ENCODE results near the gene SLC2A8.

SLC2A8 gene

GRCh38 chr9:127386981-127387380, 10.0 kb upstream of the SLC2A8 start:
- Histone ChIP-seq H4K91ac (ENCODE audit: low read length) (no peak overlapping the region), H3K79me1 (replicated peaks; ENCODE audit: low read length, poor library complexity, severe bottlenecking) (no peaks in the 10 kb centered on the region), H2BK5ac (ENCODE audit: low read depth, low read length, poor library complexity, severe bottlenecking) (no peak overlapping the region), H3K4me1 (ENCODE audit: control insufficient read depth, insufficient read depth, low read depth, low read length) (peaks cover 20% of the 10 kb centered on the region), H3K4me3 (ENCODE audit: insufficient read depth in 1 of 2, low read depth in 1 of 2, low read length in 2 of 2) (no peak overlapping the region), H3K4me2 (ENCODE audit: low read length, poor library complexity, severe bottlenecking) (no peak overlapping the region), H3K27ac (ENCODE audit: low read length, poor library complexity, severe bottlenecking) (no peak overlapping the region), H2AFZ (ENCODE audit: low read depth, low read length) (no peak overlapping the region), H3K9ac (ENCODE audit: low read length) (no peak overlapping the region), H3K36me3 (ENCODE audit: control insufficient read depth in 1 of 2, insufficient read depth in 2 of 2, low read depth in 1 of 2, low read length in 2 of 2) (no peaks in the 10 kb centered on the region), H2AK5ac (ENCODE audit: low read length, severe bottlenecking) (no peak overlapping the region), H3K14ac (ENCODE audit: low read length in 2 of 2) (peak overlapping the region in 1 of 2 experiments; percentile 26), H3K27me3 (ENCODE audit: control insufficient read depth in 1 of 2, insufficient read depth in 1 of 2, low read length in 2 of 2) (peaks cover 29 to 89% of the 10 kb centered on the region in 2 experiments), H2BK120ac (ENCODE audit: low read depth, low read length) (no peak overlapping the region), H3K4ac (ENCODE audit: low read depth in 1 of 2, low read length in 2 of 2) (no peak overlapping the region), H2BK15ac (ENCODE audit: low read depth, poor library complexity, severe bottlenecking) (no peak overlapping the region), H3K9me3 (ENCODE audit: control insufficient read depth, low read length) (no peaks in the 10 kb centered on the region), H3K23ac (ENCODE audit: low read length in 2 of 2) (no peak overlapping the region), H4K8ac (ENCODE audit: low read length) (no peak overlapping the region), H2BK12ac (ENCODE audit: low read length in 2 of 2) (no peak overlapping the region), H3K18ac (ENCODE audit: low read depth in 1 of 2, low read length in 2 of 2) (no peak overlapping the region)
- no peak for DNase-seq
- 96% methylated on average over 7 of the region's 10 CpGs for WGBS

GRCh38 chr9:127388037-127388855, 8.7 kb upstream of the SLC2A8 start:
- no peak overlapping the region for H2AK5ac ChIP-seq (ENCODE audit: low read length, severe bottlenecking)
- H3K18ac ChIP-seq (ENCODE audit: low read depth in 1 of 2, low read length in 2 of 2), result peak overlapping the region in 1 of 2 experiments; percentile 28
- peaks cover 20% of the 10 kb centered on the region for H3K4me1 ChIP-seq (ENCODE audit: control insufficient read depth, insufficient read depth, low read depth, low read length)
- no peak overlapping the region for H3K23ac ChIP-seq (ENCODE audit: low read length in 2 of 2)
- no peak overlapping the region for H3K4me3 ChIP-seq (ENCODE audit: insufficient read depth in 1 of 2, low read depth in 1 of 2, low read length in 2 of 2)
- H3K9me3 ChIP-seq (ENCODE audit: control insufficient read depth, low read length), result no peaks in the 10 kb centered on the region
- no peak overlapping the region for H3K4ac ChIP-seq (ENCODE audit: low read depth in 1 of 2, low read length in 2 of 2)
- H3K27ac ChIP-seq (ENCODE audit: low read length, poor library complexity, severe bottlenecking), result peak overlapping the region; percentile 57
- no peak overlapping the region for H3K14ac ChIP-seq (ENCODE audit: low read length in 2 of 2)
- H3K79me1 ChIP-seq (replicated peaks; ENCODE audit: low read length, poor library complexity, severe bottlenecking), result no peaks in the 10 kb centered on the region
- 25% methylated on average over 9 of the region's 10 CpGs for WGBS
- no peak overlapping the region for H4K8ac ChIP-seq (ENCODE audit: low read length)
- H2AFZ ChIP-seq (ENCODE audit: low read depth, low read length), result no peak overlapping the region
- peak overlapping the region; percentile 20 for H3K4me2 ChIP-seq (ENCODE audit: low read length, poor library complexity, severe bottlenecking)
- H4K91ac ChIP-seq (ENCODE audit: low read length), result no peak overlapping the region
- peak; percentile 97 for DNase-seq
- peak overlapping the region; percentile 46 for H3K9ac ChIP-seq (ENCODE audit: low read length)
- no peak overlapping the region for H2BK12ac ChIP-seq (ENCODE audit: low read length in 2 of 2)
- H3K27me3 ChIP-seq (ENCODE audit: control insufficient read depth in 1 of 2, insufficient read depth in 1 of 2, low read length in 2 of 2), result peaks cover 22 to 89% of the 10 kb centered on the region in 2 experiments
- no peak overlapping the region for H2BK120ac ChIP-seq (ENCODE audit: low read depth, low read length)
- no peak overlapping the region for H2BK15ac ChIP-seq (ENCODE audit: low read depth, poor library complexity, severe bottlenecking)
- H3K36me3 ChIP-seq (ENCODE audit: control insufficient read depth in 1 of 2, insufficient read depth in 2 of 2, low read depth in 1 of 2, low read length in 2 of 2), result no peaks in the 10 kb centered on the region
- H2BK5ac ChIP-seq (ENCODE audit: low read depth, low read length, poor library complexity, severe bottlenecking), result no peak overlapping the region

DNA sequence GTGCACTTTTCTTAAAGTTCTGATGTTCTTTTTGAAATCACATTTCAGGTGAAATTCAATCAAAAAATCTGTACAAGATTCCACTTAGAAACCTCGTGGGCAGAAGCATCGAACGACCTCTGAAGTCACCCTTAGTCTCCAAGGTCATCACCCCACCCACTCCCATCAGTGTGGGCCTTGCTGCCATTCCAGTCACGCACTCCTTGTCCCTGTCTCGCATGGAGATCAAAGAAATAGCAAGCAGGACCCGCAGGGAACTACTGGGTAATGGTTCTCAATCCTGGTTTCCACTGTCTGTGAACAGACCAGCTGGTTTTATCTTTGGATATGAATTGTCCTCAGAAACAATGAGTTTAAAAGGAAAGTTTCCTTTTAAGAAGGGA, 8.1 kb upstream of the SLC2A8 start:
- H4K8ac ChIP-seq (ENCODE audit: low read length), result no peak overlapping the region
- H3K9me3 ChIP-seq (ENCODE audit: control insufficient read depth, low read length), result no peaks in the 10 kb centered on the region
- H3K36me3 ChIP-seq (ENCODE audit: control insufficient read depth in 1 of 2, insufficient read depth in 2 of 2, low read depth in 1 of 2, low read length in 2 of 2), result no peaks in the 10 kb centered on the region
- no peak overlapping the region for H3K14ac ChIP-seq (ENCODE audit: low read length in 2 of 2)
- WGBS, result 63% methylated on average over 6 of the region's 6 CpGs
- H3K4ac ChIP-seq (ENCODE audit: low read depth in 1 of 2, low read length in 2 of 2), result no peak overlapping the region
- H2BK5ac ChIP-seq (ENCODE audit: low read depth, low read length, poor library complexity, severe bottlenecking), result no peak overlapping the region
- H3K79me1 ChIP-seq (replicated peaks; ENCODE audit: low read length, poor library complexity, severe bottlenecking), result no peaks in the 10 kb centered on the region
- peak overlapping the region; percentile 46 for H3K9ac ChIP-seq (ENCODE audit: low read length)
- no peak overlapping the region for H2AK5ac ChIP-seq (ENCODE audit: low read length, severe bottlenecking)
- DNase-seq, result peak; percentile 15
- H3K4me2 ChIP-seq (ENCODE audit: low read length, poor library complexity, severe bottlenecking), result peak overlapping the region; percentile 20
- peaks cover 18 to 89% of the 10 kb centered on the region in 2 experiments for H3K27me3 ChIP-seq (ENCODE audit: control insufficient read depth in 1 of 2, insufficient read depth in 1 of 2, low read length in 2 of 2)
- H3K23ac ChIP-seq (ENCODE audit: low read length in 2 of 2), result no peak overlapping the region
- H2BK12ac ChIP-seq (ENCODE audit: low read length in 2 of 2), result no peak overlapping the region
- H3K18ac ChIP-seq (ENCODE audit: low read depth in 1 of 2, low read length in 2 of 2), result peak overlapping the region in 1 of 2 experiments; percentile 38
- H2BK120ac ChIP-seq (ENCODE audit: low read depth, low read length), result no peak overlapping the region
- peaks cover 20% of the 10 kb centered on the region for H3K4me1 ChIP-seq (ENCODE audit: control insufficient read depth, insufficient read depth, low read depth, low read length)
- no peak overlapping the region for H2AFZ ChIP-seq (ENCODE audit: low read depth, low read length)
- no peak overlapping the region for H4K91ac ChIP-seq (ENCODE audit: low read length)
- no peak overlapping the region for H3K4me3 ChIP-seq (ENCODE audit: insufficient read depth in 1 of 2, low read depth in 1 of 2, low read length in 2 of 2)
- peak overlapping the region; percentile 57 for H3K27ac ChIP-seq (ENCODE audit: low read length, poor library complexity, severe bottlenecking)
- peak overlapping the region; percentile 30 for H2BK15ac ChIP-seq (ENCODE audit: low read depth, poor library complexity, severe bottlenecking)

DNA sequence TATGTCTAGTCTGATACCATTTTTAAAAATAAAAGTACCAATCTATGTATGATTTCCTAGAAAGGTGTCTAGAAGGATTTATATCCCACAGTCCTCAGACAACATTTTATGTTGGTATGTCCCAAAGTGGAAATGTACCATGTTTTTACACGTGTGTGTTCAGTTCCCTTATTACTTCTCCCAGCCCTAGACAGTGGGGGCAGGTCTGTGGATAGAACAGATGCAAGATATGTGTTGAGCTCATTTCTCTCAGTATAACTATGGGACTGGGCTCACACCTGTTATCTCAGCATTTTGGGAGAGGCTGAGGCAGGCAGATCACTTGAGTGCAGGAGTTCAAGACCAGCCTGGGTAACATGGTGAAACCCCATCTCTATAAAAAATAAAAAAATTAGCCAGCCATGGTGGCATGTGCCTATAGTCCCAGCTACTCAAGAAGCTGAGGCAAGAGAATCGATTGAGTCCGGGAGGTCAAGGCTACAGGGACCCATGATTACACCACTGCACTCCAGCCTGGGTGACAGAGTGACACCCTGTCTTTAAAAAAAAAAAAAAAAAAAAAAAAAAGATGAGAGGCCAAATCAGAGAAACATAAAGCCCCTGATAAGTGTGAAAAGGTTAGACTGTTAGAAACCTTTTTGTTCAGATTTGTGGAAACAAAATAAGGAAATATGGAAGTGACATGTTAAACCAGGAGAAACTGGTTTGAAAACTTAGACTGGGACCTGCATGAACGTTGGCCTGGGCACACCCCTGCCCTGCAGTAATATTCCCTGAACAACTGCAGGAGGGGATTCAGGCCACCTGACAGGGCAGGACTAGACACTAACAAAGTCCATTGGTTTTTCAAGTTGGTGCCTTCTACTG, 7.4 kb upstream of the SLC2A8 start:
- WGBS, result 53% methylated on average over 2 of the region's 4 CpGs
- H2BK5ac ChIP-seq (ENCODE audit: low read depth, low read length, poor library complexity, severe bottlenecking), result no peak overlapping the region
- peaks cover 16% of the 10 kb centered on the region for H3K4me1 ChIP-seq (ENCODE audit: control insufficient read depth, insufficient read depth, low read depth, low read length)
- H2BK120ac ChIP-seq (ENCODE audit: low read depth, low read length), result no peak overlapping the region
- H3K4ac ChIP-seq (ENCODE audit: low read depth in 1 of 2, low read length in 2 of 2), result no peak overlapping the region
- H3K9me3 ChIP-seq (ENCODE audit: control insufficient read depth, low read length), result no peaks in the 10 kb centered on the region
- H3K27me3 ChIP-seq (ENCODE audit: control insufficient read depth in 1 of 2, insufficient read depth in 1 of 2, low read length in 2 of 2), result peaks cover 12 to 89% of the 10 kb centered on the region in 2 experiments
- H3K79me1 ChIP-seq (replicated peaks; ENCODE audit: low read length, poor library complexity, severe bottlenecking), result no peaks in the 10 kb centered on the region
- H3K36me3 ChIP-seq (ENCODE audit: control insufficient read depth in 1 of 2, insufficient read depth in 2 of 2, low read depth in 1 of 2, low read length in 2 of 2), result no peaks in the 10 kb centered on the region
- H3K9ac ChIP-seq (ENCODE audit: low read length), result no peak overlapping the region
- H2AFZ ChIP-seq (ENCODE audit: low read depth, low read length), result no peak overlapping the region
- no peak overlapping the region for H3K14ac ChIP-seq (ENCODE audit: low read length in 2 of 2)
- no peak overlapping the region for H4K91ac ChIP-seq (ENCODE audit: low read length)
- no peak overlapping the region for H3K18ac ChIP-seq (ENCODE audit: low read depth in 1 of 2, low read length in 2 of 2)
- H3K4me3 ChIP-seq (ENCODE audit: insufficient read depth in 1 of 2, low read depth in 1 of 2, low read length in 2 of 2), result no peak overlapping the region
- no peak overlapping the region for H3K27ac ChIP-seq (ENCODE audit: low read length, poor library complexity, severe bottlenecking)
- H3K23ac ChIP-seq (ENCODE audit: low read length in 2 of 2), result no peak overlapping the region
- H2BK12ac ChIP-seq (ENCODE audit: low read length in 2 of 2), result no peak overlapping the region
- no peak overlapping the region for H2BK15ac ChIP-seq (ENCODE audit: low read depth, poor library complexity, severe bottlenecking)
- no peak overlapping the region for H2AK5ac ChIP-seq (ENCODE audit: low read length, severe bottlenecking)
- DNase-seq, result no peak
- no peak overlapping the region for H3K4me2 ChIP-seq (ENCODE audit: low read length, poor library complexity, severe bottlenecking)
- no peak overlapping the region for H4K8ac ChIP-seq (ENCODE audit: low read length)

Data from mesenchymal stem cell (in vitro differentiated cells and primary cell).